Body of pancreas (tissue), 4 donors: ENCODE measurements around the gene LIN7C. TPM values are rescaled to one million over a fixed set of nuclear protein-coding genes. Genes with fewer than 3 reads are reported as not detected.

Experiments used
- ATAC-seq: fragments of 150-250 bp; one replicate; pipeline ENCODE4 v1.9.1; 2016
- DNase-seq, 4 donors: peaks; one replicate each; pipeline ENCODE4 v3.0.0-alpha.2; 2019
- H3K27ac ChIP-seq, 4 donors: fragments of 200-600 bp; sonication (generic); 1 replicate in 3 of 4; 2 replicates in 1 of 4; pipeline versions ENCODE4 v1.5.1 to v1.6.1; 2016 to 2019; ENCODE audit warnings: mild to moderate bottlenecking in 1 of 4, mixed read lengths in 1 of 4, moderate library complexity in 1 of 4
- H3K27me3 ChIP-seq, 2 donors: fragments of 200-600 bp; sonication (generic); one replicate each; pipeline ENCODE4 v1.6.0; 2016; ENCODE audit warnings: mild to moderate bottlenecking in 1 of 2
- H3K36me3 ChIP-seq, 2 donors: fragments of 200-600 bp; sonication (generic); replicated peaks in 1 of 2; 2 replicates each; pipeline ENCODE4 v1.5.1; 2016; ENCODE audit warnings: low read depth in 2 of 2; ENCODE audit not compliant: insufficient read depth in 1 of 2
- H3K4me1 ChIP-seq: fragments of 200-600 bp; sonication (generic); one replicate; pipeline ENCODE4 v1.6.0; 2016
- H3K4me3 ChIP-seq, 2 donors: fragments of 200-600 bp; sonication (generic); 1 replicate in 1 of 2; 2 replicates in 1 of 2; pipeline ENCODE4 v1.5.1; 2016 to 2019
- H3K9me3 ChIP-seq, 3 donors: fragments of 200-600 bp; sonication (generic); 1 replicate in 2 of 3; 2 replicates in 1 of 3; pipeline ENCODE4 v1.5.1; 2016
- POLR2A ChIP-seq, 3 donors: fragments of 450-650 bp; IDR thresholded peaks; one replicate each; pipeline ENCODE4 v1.6.1; 2016; ENCODE audit warnings: antibody characterized with exemption in 3 of 3, mild to moderate bottlenecking in 2 of 3
- WGBS, 2 donors: methylation state at CpG; one replicate each; pipeline ENCODE4 v1.1.5; 2017; 5-methylcytosine and 5-hydroxymethylcytosine counted together
- intact Hi-C: fragments of 100-400 bp; cut with DNase I; formaldehyde crosslinking; loops from one replicate; pipeline ENCODE4 v1.15.1; 2023
- total RNA-seq, 2 donors: library from RNA; depleted of rRNA; stranded (reverse); fragments of >200 nt; gene quantifications; one replicate each; pipeline ENCODE4 v1.1.0, GENCODE V29; 2016
- TF ChIP-seq, protein P1 (sequence below), 7 experiments: fragments of 450-650 bp in 4 of 7; fragments of 200-600 bp in 3 of 7; sonication (generic) in 3 of 7; IDR thresholded peaks; one replicate each; pipeline ENCODE4 v1.5.1; 2016 to 2019; ENCODE audit warnings: antibody characterized with exemption in 7 of 7

The LIN7C gene
- total RNA-seq, 2 donors from 2014 or later: 17.5 to 27.8 TPM

DNA sequence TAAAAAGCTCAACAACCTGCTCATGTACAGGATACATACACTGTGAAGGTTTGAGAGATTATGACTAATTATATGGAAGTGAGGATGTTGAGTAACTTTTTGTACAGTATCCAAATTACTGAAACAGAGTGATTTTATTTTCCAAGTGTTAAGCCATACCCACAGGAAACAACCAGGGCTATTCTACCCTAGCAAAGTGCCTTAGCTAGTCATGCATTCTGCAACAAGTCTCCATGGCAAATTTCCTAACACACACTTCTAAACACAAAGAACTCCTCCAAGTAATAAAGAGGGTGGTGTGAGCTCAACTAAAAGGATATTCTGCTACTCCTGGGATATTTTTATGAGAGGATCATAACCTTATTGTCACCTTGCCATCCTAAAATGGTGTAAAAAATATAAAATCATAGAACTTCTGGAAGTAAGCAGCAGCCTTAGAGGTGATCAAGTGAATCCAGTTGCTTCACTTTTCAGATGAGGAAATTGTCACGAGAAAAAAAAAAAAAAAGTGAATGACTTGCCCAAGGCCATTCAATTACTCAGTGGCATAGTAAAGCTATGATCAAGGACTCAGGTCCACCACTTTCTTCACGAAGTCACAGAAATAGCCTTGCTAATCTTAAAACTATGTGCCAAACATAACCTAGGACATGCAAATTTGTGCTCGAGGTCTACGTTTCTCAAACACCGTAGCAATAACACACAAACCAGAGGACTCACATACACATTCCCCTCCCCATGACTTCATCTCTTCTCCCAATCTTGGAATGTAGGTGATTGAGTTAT lies 38.2 kb downstream of the LIN7C start:
- H3K4me1 ChIP-seq: peaks cover 40% of the 10 kb centered on the region
- H3K27me3 ChIP-seq: no peaks in the 10 kb centered on the region
- TF ChIP-seq, protein P1, sequence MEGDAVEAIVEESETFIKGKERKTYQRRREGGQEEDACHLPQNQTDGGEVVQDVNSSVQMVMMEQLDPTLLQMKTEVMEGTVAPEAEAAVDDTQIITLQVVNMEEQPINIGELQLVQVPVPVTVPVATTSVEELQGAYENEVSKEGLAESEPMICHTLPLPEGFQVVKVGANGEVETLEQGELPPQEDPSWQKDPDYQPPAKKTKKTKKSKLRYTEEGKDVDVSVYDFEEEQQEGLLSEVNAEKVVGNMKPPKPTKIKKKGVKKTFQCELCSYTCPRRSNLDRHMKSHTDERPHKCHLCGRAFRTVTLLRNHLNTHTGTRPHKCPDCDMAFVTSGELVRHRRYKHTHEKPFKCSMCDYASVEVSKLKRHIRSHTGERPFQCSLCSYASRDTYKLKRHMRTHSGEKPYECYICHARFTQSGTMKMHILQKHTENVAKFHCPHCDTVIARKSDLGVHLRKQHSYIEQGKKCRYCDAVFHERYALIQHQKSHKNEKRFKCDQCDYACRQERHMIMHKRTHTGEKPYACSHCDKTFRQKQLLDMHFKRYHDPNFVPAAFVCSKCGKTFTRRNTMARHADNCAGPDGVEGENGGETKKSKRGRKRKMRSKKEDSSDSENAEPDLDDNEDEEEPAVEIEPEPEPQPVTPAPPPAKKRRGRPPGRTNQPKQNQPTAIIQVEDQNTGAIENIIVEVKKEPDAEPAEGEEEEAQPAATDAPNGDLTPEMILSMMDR (IDR thresholded peaks at IDR 0.05): no peak
- TF ChIP-seq POLR2A (IDR thresholded peaks at IDR 0.05): peak; percentile 54 to 87 (median 80)
- peak overlapping the region; percentile 96 to 99 (median 97) for H3K27ac ChIP-seq
- no peaks in the 10 kb centered on the region for H3K9me3 ChIP-seq
- intact Hi-C loops: no loop called here
- H3K4me3 ChIP-seq: peak overlapping the region; percentile 17 to 64
- DNase-seq (peak; percentile 47 to 85 (median 62)), ATAC-seq (peak; percentile 61)
- 17 to 20% methylated on average over 5 of the region's 5 CpGs for WGBS, 2 donors
- H3K36me3 ChIP-seq: no peaks in the 10 kb centered on the region

- DNase-seq: peak in 1 of 4 donors; percentile 48
- 53 to 54% methylated on average over 13 of the region's 13 CpGs for WGBS, 2 donors
- intact Hi-C loops: no loop called here
- H3K4me3 ChIP-seq: no peak overlapping the region
- no peaks in the 10 kb centered on the region for H3K9me3 ChIP-seq
- peaks cover 51% of the 10 kb centered on the region for H3K4me1 ChIP-seq
- H3K36me3 ChIP-seq: no peaks in the 10 kb centered on the region
- ATAC-seq: peak; percentile 37
- no peaks in the 10 kb centered on the region for H3K27me3 ChIP-seq
- peak overlapping the region; percentile 96 to 99 (median 97) for H3K27ac ChIP-seq
- TF ChIP-seq POLR2A (IDR thresholded peaks at IDR 0.05): peak in 1 of 3 donors; percentile 42
- TF ChIP-seq, protein P1 (IDR thresholded peaks at IDR 0.05): no peak
Measured at GRCh38 chr11:27467181-27467913, 39.2 kb downstream of the LIN7C start.

DNA sequence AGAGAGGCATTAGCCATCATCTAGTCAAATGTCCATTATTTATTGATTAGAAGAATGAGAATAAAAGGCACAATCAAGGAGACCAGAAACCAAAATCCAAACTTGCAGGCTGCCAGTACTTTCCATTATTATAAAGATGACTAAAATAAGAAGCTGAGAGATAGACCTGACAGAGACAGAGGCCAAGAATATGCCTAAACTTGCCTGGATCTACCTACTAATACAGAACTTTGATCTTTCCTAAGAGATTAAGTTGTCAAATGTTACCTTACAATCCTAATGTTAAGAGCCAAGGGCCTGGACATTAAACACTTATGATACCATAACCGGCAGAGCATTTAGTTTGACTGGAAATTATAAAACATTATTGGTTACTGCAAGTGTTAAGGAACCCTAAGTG lies 40.2 kb downstream of the LIN7C start:
- intact Hi-C loops: no loop called here
- Histone ChIP-seq H3K27ac (peak overlapping the region; percentile 72 to 99 (median 96)), H3K4me3 (no peak overlapping the region), H3K4me1 (peaks cover 60% of the 10 kb centered on the region), H3K9me3 (no peaks in the 10 kb centered on the region), H3K27me3 (no peaks in the 10 kb centered on the region), H3K36me3 (no peaks in the 10 kb centered on the region)
- WGBS, 2 donors: 18 to 22% methylated on average over 1 of the region's 1 CpG
- TF ChIP-seq, protein P1 (IDR thresholded peaks at IDR 0.05): no peak
- peak in 1 of 3 donors; percentile 12 for TF ChIP-seq POLR2A (IDR thresholded peaks at IDR 0.05)
- ATAC-seq (no peak), DNase-seq (no peak)

GRCh38 chr11:27465629-27466028 lies 40.9 kb downstream of the LIN7C start:
- TF ChIP-seq POLR2A (IDR thresholded peaks at IDR 0.05): no peak
- TF ChIP-seq, protein P1 (IDR thresholded peaks at IDR 0.05): no peak
- peaks cover 66% of the 10 kb centered on the region for H3K4me1 ChIP-seq
- ATAC-seq (no peak), DNase-seq (no peak)
- H3K27me3 ChIP-seq: no peaks in the 10 kb centered on the region
- peak overlapping the region; percentile 67 to 99 (median 96) for H3K27ac ChIP-seq
- H3K9me3 ChIP-seq: no peaks in the 10 kb centered on the region
- no peaks in the 10 kb centered on the region for H3K36me3 ChIP-seq
- H3K4me3 ChIP-seq: no peak overlapping the region
- 15 to 28% methylated on average over 3 of the region's 3 CpGs for WGBS, 2 donors
- intact Hi-C loops: no loop called here
